ENCODE measurements around the gene PRDX2.
A peak's percentile ranks its signal among the peaks of the same experiment; 100 is the strongest.

The PRDX2 gene

DNA sequence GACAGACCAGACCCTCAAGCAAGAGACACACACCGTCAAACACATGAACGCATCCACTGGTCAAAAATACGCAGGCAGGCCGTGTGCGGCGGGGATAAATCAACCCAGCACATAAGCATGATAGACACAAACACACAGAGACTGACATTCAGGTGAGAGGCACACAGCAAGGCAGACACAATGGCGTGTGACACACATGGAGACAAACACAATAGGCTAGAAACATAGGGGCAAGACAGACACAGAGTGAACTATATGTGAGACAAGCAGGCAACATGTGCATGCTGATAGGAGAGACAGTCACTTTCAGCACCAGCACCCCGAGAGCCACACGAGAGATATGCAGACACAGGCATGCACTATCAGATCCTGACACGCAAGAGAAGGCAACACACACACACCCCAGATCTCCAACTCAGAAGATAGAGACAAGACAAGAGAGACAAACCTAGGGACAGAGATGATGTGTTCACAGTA, 17.2 kb downstream of the PRDX2 start:
- no peak for DNase-seq
- TF ChIP-seq, protein P1, sequence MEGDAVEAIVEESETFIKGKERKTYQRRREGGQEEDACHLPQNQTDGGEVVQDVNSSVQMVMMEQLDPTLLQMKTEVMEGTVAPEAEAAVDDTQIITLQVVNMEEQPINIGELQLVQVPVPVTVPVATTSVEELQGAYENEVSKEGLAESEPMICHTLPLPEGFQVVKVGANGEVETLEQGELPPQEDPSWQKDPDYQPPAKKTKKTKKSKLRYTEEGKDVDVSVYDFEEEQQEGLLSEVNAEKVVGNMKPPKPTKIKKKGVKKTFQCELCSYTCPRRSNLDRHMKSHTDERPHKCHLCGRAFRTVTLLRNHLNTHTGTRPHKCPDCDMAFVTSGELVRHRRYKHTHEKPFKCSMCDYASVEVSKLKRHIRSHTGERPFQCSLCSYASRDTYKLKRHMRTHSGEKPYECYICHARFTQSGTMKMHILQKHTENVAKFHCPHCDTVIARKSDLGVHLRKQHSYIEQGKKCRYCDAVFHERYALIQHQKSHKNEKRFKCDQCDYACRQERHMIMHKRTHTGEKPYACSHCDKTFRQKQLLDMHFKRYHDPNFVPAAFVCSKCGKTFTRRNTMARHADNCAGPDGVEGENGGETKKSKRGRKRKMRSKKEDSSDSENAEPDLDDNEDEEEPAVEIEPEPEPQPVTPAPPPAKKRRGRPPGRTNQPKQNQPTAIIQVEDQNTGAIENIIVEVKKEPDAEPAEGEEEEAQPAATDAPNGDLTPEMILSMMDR (IDR thresholded peaks at IDR 0.05; ENCODE audit: low read depth, low read length, missing control alignments): no peak
- Histone ChIP-seq H3K36me3 (replicated peaks) (no peaks in the 10 kb centered on the region), H3K27ac (peak overlapping the region; percentile 34), H3K27me3 (replicated peaks) (no peaks in the 10 kb centered on the region), H3K4me3 (ENCODE audit: low read depth, low read length) (no peak overlapping the region)
- in situ Hi-C loops (cut with HindIII; ENCODE audit: low pct_ligation_motif_present, low sequenced_read_pairs): no loop called here

DNA sequence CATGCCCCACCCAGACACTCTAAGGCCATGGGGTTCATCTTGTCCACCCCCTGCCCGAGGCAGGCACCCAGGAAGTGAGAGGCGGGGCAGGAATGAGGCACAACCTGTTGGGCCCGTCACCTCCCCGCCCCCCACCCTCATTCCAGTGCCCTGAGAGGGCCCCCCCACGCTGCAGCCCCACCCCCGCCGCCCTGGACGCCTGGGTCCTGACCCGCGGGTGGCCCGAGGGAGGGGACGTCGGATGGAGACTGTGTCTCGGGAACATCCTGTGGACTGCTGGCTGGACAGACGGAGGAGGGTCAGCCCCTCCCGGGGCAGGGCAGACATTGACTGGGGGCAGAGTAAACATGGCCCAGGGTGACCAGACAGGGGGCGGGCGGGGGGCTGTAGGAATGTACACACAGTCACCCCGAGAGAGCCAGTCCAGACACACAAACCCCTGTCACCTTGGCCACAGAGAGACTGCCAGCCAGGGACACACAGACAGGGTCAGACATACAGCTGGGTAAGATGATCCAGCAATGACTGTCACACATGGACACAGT, 17.7 kb downstream of the PRDX2 start:
- peak overlapping the region; percentile 34 for H3K27ac ChIP-seq
- no peak for DNase-seq
- H3K36me3 ChIP-seq (replicated peaks): no peaks in the 10 kb centered on the region
- H3K27me3 ChIP-seq (replicated peaks): no peaks in the 10 kb centered on the region
- no peak overlapping the region for H3K4me3 ChIP-seq (ENCODE audit: low read depth, low read length)
- TF ChIP-seq, protein P1 (IDR thresholded peaks at IDR 0.05; ENCODE audit: low read depth, low read length, missing control alignments): no peak
- in situ Hi-C loops (cut with HindIII; ENCODE audit: low pct_ligation_motif_present, low sequenced_read_pairs): no loop called here

DNA sequence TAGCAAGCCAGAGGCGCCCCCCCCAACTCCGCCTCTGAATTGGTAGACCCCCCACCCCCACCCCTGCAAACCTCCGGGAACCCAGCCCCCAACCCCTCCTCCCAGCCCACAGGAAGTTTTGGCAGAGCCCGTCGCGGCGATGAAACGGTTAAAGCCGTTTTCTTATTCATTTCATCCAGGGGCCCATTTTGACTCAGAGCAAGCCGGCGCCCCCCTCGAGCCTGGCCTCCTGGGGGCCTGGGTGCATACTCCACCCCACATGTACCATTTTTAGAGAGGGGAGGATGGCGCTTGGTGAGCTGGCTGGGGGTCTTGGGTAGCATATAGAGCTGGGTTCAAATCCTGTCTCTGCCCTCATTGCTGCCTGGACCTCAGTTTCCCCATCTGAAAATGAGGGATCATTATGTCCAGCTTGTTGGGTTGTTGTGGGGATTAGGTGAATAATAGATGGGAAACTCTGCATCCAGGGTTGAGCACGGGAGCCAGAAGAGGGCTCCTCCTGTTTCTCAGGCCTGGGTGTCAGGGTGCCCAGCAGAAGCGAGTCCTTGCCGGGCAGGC, 18.2 kb downstream of the PRDX2 start:
- peak overlapping the region; percentile 48 for H3K4me3 ChIP-seq (ENCODE audit: low read depth, low read length)
- H3K27ac ChIP-seq: peak overlapping the region; percentile 59

DNA sequence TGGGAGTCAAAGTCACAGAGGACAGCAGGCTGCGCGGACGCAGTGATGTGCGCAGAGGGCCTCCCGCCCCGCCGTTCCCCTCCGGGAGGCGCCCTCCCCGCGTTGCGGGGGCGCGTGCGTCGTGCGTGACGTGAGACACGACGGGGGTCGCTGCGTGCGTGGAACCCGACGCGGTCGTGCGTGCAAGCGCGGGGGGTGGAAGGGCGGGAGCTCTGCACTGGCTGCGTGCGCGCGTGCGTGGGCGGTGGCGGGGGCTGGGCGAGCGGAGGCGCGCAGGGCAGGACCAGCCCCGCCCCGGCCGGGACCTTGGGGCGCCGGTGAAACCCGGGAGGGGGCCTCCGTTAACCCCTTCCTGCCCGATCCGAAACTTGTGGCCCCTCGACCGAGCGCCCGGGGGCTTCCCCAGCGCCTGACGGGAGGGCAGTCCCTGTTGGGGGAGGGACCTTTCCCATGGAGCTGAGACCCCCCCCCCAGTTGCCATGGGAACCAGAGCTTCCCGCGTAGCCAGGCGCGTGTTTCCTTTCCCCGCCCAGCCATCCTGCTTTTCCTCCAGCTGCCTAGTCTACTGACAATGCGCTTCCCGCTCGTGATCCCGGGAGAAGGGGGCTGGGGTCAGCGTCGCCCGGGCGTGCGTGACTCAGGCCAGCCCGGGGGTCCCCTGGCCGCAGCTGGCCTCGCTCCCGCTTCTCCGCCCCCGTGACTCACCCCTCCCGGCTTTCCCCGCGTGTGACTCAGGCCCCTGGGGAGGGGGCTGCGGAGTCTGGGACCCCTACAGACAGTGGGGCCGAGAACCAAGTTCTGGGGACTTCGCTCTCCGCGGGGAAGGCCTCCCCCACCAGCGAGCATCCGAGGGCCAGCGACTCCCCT, 18.9 kb downstream of the PRDX2 start:
- peak overlapping the region; percentile 48 for H3K4me3 ChIP-seq (ENCODE audit: low read depth, low read length)
- no peaks in the 10 kb centered on the region for H3K36me3 ChIP-seq (replicated peaks)
- peak; percentile 65 for DNase-seq
- TF ChIP-seq, protein P1 (IDR thresholded peaks at IDR 0.05; ENCODE audit: low read depth, low read length, missing control alignments): no peak
- in situ Hi-C loops (cut with HindIII; ENCODE audit: low pct_ligation_motif_present, low sequenced_read_pairs): no loop called here
- H3K27me3 ChIP-seq (replicated peaks): no peaks in the 10 kb centered on the region
- peak overlapping the region; percentile 59 for H3K27ac ChIP-seq

More for the DNA sequence above, 18.2 kb downstream of the PRDX2 start:
- Histone ChIP-seq H3K27me3 (replicated peaks) (no peaks in the 10 kb centered on the region), H3K36me3 (replicated peaks) (no peaks in the 10 kb centered on the region)
- TF ChIP-seq, protein P1 (IDR thresholded peaks at IDR 0.05; ENCODE audit: low read depth, low read length, missing control alignments): no peak
- in situ Hi-C loops (cut with HindIII; ENCODE audit: low pct_ligation_motif_present, low sequenced_read_pairs): no loop called here
- DNase-seq: no peak

DNA sequence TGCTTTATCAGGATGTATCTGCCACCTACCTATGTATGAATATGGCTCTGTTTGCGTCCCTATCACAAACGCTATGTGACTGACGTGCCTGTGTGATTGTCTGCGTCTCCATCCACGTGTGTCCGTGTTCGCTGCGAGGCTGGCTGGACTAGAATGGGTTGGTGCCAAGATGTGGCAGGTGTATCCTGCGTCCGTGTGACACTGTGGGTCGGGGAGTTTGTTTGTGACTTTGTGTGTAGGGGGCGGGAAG, 19.5 kb downstream of the PRDX2 start:
- H3K27ac ChIP-seq: peak overlapping the region; percentile 59
- peak overlapping the region; percentile 48 for H3K4me3 ChIP-seq (ENCODE audit: low read depth, low read length)
- in situ Hi-C loops (cut with HindIII; ENCODE audit: low pct_ligation_motif_present, low sequenced_read_pairs): no loop called here
- TF ChIP-seq, protein P1 (IDR thresholded peaks at IDR 0.05; ENCODE audit: low read depth, low read length, missing control alignments): no peak
- H3K36me3 ChIP-seq (replicated peaks): no peaks in the 10 kb centered on the region
- no peaks in the 10 kb centered on the region for H3K27me3 ChIP-seq (replicated peaks)
- DNase-seq: no peak
